Prostate gland (tissue), 2 donors: ENCODE data around the gene NFATC1. TPM values are rescaled to one million over a fixed set of nuclear protein-coding genes. Genes with fewer than 3 reads are reported as not detected.

Source experiments
- DNase-seq: peaks from one replicate; pipeline ENCODE4 v3.0.0-alpha.2; 2019; ENCODE audit warnings: low spot score
- H3K27ac ChIP-seq, 2 donors: fragments of 200-600 bp; sonication (generic); 2 replicates each; pipeline ENCODE4 v1.5.1; 2017 to 2019
- H3K27me3 ChIP-seq: fragments of 200-600 bp; sonication (generic); replicated peaks from 2 replicates; pipeline ENCODE4 v1.5.1; 2019; ENCODE audit not compliant: insufficient read depth
- H3K36me3 ChIP-seq, 2 donors: fragments of 200-600 bp; sonication (generic); 1 replicate in 1 of 2; 2 replicates in 1 of 2; pipeline versions ENCODE4 v1.5.1 to v1.8.1; 2017 to 2019
- H3K4me1 ChIP-seq: fragments of 200-600 bp; sonication (generic); replicated peaks from 2 replicates; pipeline ENCODE4 v1.5.1; 2019
- H3K4me3 ChIP-seq, 2 donors: fragments of 200-600 bp; sonication (generic); 2 replicates each; pipeline ENCODE4 v1.5.1; 2017 to 2019
- H3K9me3 ChIP-seq: fragments of 200-600 bp; sonication (generic); 2 replicates; pipeline ENCODE4 v1.5.1; 2017
- POLR2A ChIP-seq: fragments of 450-650 bp; IDR thresholded peaks from one replicate; pipeline ENCODE4 v1.6.1; 2016; ENCODE audit warnings: antibody characterized with exemption, mild to moderate bottlenecking
- POLR2AphosphoS5 ChIP-seq: sonication (generic); formaldehyde crosslinking; IDR thresholded peaks from one replicate; pipeline ENCODE4 v1.6.1; 2017; ENCODE audit warnings: antibody characterized with exemption
- WGBS: methylation state at CpG from one replicate; pipeline ENCODE4 v1.1.5; 2018; 5-methylcytosine and 5-hydroxymethylcytosine counted together
- intact Hi-C: fragments of 100-400 bp; cut with DNase I; formaldehyde crosslinking; loops from one replicate; pipeline ENCODE4 v1.14.2; 2022
- total RNA-seq, 2 donors: library from RNA; depleted of rRNA; stranded (reverse); fragments of >200 nt; gene quantifications; one replicate each; pipeline ENCODE4 v1.1.0, GENCODE V29; 2016
- TF ChIP-seq, protein P1 (sequence below), 4 experiments: fragments of 200-600 bp in 2 of 4; fragments of 450-650 bp in 2 of 4; sonication (generic) in 2 of 4; IDR thresholded peaks; 1 replicate in 3 of 4; 2 replicates in 1 of 4; pipeline ENCODE4 v1.5.1; 2016 to 2019; ENCODE audit warnings: antibody characterized with exemption in 4 of 4, mild to moderate bottlenecking in 2 of 4, moderate library complexity in 2 of 4

NFATC1 gene
- total RNA-seq, 2 donors from 2014 or later, result 16.8 to 24.6 TPM

- no peaks in the 10 kb centered on the region for H3K36me3 ChIP-seq
- H3K27me3 ChIP-seq, result no peaks in the 10 kb centered on the region
- H3K4me1 ChIP-seq, result peaks cover 3% of the 10 kb centered on the region
- H3K27ac ChIP-seq, result no peak overlapping the region
- H3K9me3 ChIP-seq, result no peaks in the 10 kb centered on the region
- no peak overlapping the region for H3K4me3 ChIP-seq
- no peak for DNase-seq
- TF ChIP-seq POLR2AphosphoS5 (no peak), POLR2A (no peak)
- TF ChIP-seq, protein P1, sequence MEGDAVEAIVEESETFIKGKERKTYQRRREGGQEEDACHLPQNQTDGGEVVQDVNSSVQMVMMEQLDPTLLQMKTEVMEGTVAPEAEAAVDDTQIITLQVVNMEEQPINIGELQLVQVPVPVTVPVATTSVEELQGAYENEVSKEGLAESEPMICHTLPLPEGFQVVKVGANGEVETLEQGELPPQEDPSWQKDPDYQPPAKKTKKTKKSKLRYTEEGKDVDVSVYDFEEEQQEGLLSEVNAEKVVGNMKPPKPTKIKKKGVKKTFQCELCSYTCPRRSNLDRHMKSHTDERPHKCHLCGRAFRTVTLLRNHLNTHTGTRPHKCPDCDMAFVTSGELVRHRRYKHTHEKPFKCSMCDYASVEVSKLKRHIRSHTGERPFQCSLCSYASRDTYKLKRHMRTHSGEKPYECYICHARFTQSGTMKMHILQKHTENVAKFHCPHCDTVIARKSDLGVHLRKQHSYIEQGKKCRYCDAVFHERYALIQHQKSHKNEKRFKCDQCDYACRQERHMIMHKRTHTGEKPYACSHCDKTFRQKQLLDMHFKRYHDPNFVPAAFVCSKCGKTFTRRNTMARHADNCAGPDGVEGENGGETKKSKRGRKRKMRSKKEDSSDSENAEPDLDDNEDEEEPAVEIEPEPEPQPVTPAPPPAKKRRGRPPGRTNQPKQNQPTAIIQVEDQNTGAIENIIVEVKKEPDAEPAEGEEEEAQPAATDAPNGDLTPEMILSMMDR (IDR thresholded peaks at IDR 0.05), result no peak
- WGBS, result 94% methylated on average over 27 of the region's 27 CpGs
- intact Hi-C loops, result loop anchor here (5.0 kb wide), 1 partner anchor 130 kb away; no protein-coding TSS in a partner anchor
Observed at GRCh38 chr18:79397247-79397829, 1.6 kb downstream of the NFATC1 start.

DNA sequence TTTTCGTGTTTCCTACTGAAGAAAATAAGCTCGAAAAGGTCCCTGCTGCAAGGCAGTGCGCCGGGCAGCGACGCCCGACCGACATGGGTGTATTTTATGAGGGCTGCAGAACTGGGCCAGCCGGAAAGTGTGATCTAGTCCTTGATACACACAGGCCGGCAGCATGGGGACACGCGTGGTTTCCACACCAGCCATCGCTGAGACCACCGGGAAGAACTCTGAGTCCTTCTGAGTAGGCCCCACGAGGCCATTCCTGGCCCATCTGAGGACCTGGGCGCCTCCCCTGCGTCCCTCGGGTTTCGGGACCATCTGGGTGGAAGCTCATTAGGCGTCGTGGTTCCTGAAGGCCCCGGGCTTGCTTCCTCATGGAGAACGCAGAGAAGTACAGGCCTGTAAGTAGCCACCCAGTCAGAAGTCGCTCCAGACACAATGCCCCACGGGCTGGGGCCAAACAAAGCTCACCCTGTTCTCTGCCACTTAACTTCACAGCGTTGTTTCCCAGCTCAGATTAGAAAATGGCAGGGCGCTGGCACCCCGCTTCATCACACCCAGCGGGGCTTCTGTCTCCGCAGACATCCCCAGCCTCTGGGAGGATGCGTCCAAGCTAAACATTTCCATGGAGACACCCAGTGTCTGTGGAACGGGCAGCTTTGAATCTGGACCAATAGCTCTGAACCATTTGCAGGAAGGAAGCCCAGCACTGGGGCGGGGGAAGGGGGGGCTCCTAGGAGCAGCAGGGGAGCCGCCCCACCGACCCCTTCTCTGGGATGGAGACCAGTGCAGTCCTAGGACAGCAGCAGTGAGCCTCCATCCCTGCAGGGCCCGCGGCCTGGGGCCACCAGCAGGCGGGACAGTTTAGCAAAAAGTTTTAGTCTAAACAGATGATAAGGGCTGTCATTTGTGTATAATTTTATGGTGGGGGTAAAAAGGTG, 2.4 kb downstream of the NFATC1 start:
- no peaks in the 10 kb centered on the region for H3K36me3 ChIP-seq
- TF ChIP-seq POLR2A (no peak), POLR2AphosphoS5 (no peak)
- TF ChIP-seq, protein P1 (IDR thresholded peaks at IDR 0.05), result no peak
- H3K9me3 ChIP-seq, result no peaks in the 10 kb centered on the region
- H3K4me1 ChIP-seq, result peaks cover 4% of the 10 kb centered on the region
- no peak overlapping the region for H3K4me3 ChIP-seq
- WGBS, result 90% methylated on average over 38 of the region's 38 CpGs
- H3K27ac ChIP-seq, result no peak overlapping the region
- H3K27me3 ChIP-seq, result no peaks in the 10 kb centered on the region
- intact Hi-C loops, result loop anchor here (5.0 kb wide), 1 partner anchor 129 kb away; no protein-coding TSS in a partner anchor
- DNase-seq, result no peak

GRCh38 chr18:79399275-79400081, 3.7 kb downstream of the NFATC1 start:
- H3K36me3 ChIP-seq, result no peaks in the 10 kb centered on the region
- DNase-seq, result no peak
- H3K4me3 ChIP-seq, result peak overlapping the region; percentile 93 to 96
- H3K27me3 ChIP-seq, result no peaks in the 10 kb centered on the region
- TF ChIP-seq, protein P1 (IDR thresholded peaks at IDR 0.05), result no peak
- TF ChIP-seq POLR2A (no peak), POLR2AphosphoS5 (no peak)
- WGBS, result 39% methylated on average over 67 of the region's 79 CpGs
- H3K4me1 ChIP-seq, result peaks cover 7% of the 10 kb centered on the region
- no peaks in the 10 kb centered on the region for H3K9me3 ChIP-seq
- intact Hi-C loops, result loop anchor here (5.0 kb wide), 1 partner anchor 128 kb away; no protein-coding TSS in a partner anchor
- H3K27ac ChIP-seq, result peak overlapping the region; percentile 68 to 91

DNA sequence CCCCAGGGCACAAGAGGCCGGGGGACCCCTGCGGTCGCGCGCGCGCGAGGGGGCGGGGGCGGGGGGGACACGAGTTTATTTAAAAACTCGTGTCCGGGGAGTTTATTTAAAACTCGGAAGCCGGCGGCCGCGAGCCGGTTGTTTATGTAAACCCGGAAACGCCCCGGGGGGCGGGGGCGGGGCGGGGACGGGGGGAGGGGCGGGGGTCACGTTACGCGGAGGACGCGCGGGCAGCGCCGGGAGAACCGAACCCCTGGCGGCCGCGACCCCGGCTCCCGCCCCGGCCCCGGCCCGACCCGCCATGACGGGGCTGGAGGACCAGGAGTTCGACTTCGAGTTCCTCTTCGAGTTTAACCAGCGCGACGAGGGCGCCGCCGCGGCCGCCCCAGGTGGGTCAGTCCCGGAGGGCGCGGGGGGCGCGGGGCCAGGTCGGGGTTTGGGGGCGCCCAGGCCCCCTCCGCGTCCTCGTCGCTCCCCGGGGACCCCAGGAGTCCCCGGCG, 4.4 kb downstream of the NFATC1 start:
- peak; percentile 74 for DNase-seq
- peak overlapping the region; percentile 68 to 91 for H3K27ac ChIP-seq
- intact Hi-C loops, result no loop called here
- H3K4me1 ChIP-seq, result peaks cover 7% of the 10 kb centered on the region
- no peaks in the 10 kb centered on the region for H3K27me3 ChIP-seq
- 0% methylated on average over 20 of the region's 71 CpGs for WGBS
- TF ChIP-seq, protein P1 (IDR thresholded peaks at IDR 0.05), result peak in 2 of 4 experiments; percentile 5 to 11
- TF ChIP-seq POLR2A, result no peak
- no peaks in the 10 kb centered on the region for H3K9me3 ChIP-seq
- H3K4me3 ChIP-seq, result peak overlapping the region; percentile 93 to 96
- H3K36me3 ChIP-seq, result no peaks in the 10 kb centered on the region
